GF-D8 (cell line): ENCODE measurements around the gene LETM1.

Experiments used
- DNase-seq: peaks from one replicate; lab custom pipeline; 2025; lab: John Stamatoyannopoulos, UW

LETM1 gene

DNA sequence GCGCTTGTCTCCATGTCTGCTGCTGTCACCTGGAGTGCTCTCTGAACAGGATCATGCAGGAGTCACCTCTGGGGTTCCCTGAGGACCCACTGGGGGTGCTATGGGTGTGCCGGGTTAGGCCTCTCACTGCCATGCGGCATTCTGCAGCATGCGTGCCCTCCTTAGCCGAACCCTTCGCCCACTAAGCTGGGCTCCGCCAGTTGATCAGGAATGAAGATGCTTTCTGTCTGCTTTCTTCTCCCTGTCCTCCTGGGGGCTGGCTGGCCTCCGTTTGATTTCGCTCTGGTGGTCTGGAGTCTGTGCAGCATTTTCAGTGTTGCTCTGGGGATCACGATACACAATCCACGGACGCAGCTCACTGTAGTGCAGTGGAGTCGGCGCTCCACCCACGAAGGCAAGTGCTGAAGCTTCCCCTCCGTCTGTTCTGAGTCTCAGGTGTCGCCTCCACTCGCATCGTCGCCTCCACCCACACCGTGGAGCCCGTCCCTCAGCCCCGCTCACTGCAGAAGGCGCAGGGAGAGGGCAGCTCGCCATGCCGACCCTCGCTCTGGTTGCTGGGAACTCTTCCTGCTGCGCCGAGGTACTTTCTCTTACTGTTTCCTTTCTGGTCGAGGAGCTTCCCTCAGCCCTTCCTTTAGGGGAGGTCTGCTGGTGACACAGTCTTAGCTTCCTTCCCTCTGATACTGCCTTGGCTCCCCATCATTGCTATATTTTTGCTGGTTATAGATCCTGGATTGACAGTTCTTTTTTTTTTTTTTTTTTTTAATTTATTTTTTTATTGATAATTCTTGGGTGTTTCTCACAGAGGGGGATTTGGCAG lies 29.2 kb downstream of the LETM1 start:
- no peak for DNase-seq

DNA sequence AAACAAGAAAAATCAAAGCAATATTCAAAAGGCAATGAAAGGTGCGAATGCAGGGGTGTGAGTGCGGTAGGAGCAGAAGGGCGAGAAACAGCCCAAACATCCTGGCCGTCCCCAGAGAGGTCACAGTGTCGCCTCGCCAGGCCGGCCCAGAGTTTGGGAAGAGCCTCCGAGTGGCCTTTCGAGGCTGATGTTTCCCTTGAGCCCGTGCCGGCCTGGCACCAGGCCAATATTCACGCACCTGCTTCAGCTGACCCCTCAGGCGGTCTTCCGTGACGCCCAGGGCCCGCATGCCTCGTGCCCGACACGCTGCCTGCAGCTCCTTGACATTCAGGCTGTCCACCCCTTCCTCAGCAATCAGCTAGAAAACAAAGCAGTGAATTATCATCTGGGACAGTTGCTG lies 30.6 kb downstream of the LETM1 start:
- no peak for DNase-seq

DNA sequence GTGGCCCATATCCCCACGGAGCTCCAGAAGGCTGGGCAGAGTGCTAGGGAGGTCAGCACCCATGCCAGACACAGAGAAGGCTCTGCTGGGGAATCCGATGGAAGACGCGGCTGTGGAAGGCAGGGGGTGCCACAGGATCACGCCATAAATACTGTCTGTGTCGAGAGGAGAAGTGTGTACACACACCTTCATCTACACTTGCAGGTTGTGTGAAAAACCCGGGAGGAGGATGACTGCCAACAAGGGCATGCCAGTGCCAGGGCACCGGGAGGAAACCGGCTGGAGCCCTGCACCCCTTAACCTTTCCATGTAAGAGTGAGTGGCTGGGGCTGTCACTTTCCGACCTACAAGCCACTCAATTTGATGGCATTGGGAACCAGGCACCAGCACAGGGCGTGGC lies 31.2 kb downstream of the LETM1 start:
- DNase-seq = no peak

DNA sequence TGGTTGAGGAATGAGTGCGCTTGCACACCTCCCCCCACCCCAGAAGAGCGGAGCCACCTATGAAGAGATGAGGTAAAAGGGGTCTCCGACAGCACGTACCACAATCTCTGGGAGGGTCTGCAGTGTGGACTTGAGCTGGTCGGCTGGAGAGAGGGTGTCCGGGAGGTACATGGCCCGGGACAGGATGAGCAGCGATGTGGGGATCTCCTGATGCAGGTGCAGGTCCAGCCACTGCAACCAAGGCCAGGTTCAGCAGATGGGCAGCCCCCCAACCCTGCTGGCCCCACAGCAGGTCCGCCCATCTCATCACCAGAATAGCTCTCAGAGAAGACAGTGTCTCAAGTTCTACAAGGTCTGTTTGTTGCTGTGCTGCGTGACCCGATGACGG lies 32.4 kb downstream of the LETM1 start:
- DNase-seq = no peak

DNA sequence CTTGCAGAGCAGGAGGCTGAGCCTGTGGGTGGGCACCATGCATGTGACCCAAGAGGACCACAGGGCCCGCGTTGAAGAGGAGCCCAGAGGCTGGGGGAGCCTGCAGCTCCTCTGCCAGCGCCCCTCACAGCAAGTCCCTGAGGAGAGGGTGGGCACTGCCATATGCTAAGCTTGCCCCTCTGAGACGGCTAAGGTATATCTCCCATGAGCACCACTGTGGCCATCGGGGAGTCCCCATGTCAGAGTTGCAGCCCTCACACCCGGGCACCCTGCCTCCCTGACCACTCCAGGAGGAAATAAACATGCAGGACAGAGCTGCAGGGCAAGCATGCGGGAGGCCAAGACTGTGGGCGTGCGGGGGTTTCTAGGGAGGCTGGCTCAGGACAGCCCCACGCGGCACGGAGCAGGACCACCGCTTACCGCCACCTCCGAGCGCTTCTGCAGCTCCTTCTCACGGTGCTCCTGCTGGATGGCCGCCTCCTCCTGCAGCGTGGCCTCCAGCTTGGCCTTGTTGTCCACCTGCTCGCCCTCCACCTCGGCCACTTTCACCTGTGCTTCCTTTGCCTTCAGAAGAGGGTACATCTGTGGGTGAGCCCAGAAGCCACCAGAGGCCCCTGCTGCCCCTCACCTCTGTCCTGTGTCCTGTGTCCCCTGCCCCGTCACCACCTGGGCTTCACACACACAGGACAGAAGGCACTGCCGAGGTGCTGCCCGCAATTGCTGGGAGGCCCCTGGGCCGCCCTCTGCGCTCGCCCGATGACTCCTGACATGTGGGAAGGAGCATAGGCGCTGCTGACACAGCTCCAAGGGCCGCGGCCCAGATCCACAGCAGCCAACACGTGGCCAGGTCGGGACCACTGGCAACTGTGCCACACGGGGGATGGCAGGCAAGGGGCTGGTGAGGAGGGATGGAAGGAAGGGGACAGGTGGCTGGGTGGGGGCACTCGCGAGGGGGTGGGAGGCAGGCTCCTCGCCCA lies 33.1 kb downstream of the LETM1 start:
- DNase-seq = no peak

DNA sequence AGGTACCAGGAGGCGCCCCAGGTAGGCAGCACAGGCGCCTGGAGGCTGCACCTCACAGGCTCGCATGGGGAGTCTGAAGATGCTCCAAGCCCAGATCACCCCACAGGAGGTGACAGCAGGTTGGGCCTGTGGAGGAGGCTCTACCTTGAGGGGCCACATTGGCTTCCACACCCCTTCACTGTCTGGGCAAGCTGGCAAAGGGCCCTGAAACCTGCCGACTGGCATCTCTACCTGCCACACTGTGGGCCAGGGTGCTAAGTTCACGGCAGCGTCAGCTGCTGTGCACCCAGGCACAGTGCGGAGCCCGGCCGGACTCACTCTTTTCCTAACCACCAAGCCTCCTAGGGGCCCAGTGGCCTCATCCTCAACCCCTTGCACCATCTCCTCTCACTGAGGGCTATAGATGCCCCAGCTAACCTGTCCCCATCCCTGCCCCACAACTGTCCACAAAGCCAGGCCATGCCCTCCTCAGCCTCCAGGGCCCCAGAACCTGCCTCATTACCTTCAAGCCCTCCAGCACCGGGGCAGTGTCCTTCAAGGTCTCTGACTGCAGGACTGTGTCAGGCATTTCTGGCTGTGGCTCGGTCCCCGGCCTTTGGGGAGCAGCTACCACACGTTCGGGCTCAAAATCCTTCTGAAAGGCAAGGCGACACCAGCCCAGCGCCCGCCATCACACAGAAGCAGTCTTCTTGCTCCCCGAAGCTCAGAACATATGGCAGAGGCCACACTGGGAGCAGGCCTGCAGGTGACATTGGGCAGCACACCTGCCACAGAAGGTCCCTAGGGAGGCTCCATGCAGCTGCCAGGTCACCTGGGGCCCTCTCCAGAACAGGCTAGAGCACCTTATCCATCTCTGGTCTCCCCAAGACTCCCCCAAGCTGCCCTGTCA lies 34.0 kb downstream of the LETM1 start:
- DNase-seq = no peak

DNA sequence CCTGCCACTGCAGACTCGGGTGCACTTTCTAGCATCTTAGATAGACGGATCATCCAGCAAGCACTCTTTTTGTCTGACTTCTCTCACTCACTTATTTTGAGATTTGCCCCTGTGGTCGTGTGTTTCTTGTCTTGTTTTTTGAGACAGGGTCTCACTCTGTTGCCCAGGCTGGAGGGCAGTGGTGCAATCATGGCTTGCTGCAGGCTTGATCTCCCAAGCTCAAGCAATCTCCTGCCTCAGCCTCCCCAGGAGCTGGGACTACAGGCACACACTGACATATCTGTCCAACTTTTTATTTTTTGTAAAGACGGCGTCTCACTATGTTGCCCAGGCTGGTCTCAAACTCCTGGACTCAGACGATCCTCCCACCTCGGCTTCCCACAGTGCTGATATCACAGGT lies 36.1 kb downstream of the LETM1 start:
- DNase-seq = no peak

DNA sequence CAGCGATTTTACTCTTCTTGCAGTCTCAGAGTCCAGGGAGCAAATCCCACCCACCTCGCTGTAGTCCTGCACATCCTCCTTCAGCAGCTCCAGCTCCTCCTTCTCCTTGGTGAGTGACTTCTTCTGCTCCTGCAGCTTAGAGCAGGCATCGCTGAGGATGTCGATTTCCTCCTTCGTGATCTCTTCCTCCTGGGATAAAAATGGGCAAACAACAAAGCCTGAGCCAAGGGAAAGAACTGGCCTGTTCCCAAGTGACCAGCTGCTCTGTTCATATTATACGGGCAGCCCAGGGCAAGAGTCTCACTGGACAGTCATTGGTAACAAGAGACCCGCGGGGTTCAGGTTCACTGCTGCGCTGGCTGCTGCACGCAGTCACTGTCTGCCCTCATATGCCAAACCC lies 36.7 kb downstream of the LETM1 start:
- DNase-seq = no peak

DNA sequence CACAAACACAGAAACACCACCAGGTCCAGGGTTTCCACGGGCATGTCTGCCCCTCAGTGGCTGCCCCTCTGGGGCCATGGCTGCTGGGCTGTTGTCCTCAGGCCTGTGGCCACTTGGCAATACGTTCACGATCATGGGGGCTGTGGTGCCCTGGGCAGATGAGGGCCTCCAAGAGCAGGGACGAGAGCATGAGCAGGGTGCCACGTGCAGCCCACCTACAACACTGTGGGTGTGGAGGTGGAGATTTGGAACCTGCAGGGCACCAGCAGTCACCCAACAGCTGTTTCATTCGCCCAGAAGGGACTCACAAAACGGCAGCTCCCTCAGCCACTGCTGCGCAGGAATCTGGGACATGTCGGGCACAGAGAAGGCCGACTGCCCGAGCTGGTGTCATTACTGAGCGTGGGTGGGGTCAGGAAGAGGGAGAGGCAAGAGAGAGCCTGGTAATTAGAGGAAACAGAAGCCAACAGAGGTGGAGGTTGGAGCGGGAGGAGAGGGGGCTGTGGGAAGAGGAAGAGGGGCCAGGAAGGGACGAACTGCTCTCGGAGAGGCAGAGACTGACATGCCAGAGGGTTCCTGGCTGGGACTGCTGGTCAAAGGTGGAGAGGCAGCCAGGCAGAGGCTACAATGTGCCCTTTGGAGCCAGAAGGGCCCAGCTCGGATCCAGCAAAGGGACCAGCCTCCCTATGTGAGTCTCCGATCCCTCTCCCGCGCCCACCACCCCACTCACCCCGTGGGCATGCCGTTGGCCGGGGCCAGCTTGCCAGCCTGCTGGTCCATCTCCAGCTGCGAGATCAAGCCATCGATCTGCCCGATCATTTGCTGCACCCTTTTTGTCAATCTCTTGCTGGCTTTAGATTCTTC lies 39.7 kb downstream of the LETM1 start:
- DNase-seq = no peak

DNA sequence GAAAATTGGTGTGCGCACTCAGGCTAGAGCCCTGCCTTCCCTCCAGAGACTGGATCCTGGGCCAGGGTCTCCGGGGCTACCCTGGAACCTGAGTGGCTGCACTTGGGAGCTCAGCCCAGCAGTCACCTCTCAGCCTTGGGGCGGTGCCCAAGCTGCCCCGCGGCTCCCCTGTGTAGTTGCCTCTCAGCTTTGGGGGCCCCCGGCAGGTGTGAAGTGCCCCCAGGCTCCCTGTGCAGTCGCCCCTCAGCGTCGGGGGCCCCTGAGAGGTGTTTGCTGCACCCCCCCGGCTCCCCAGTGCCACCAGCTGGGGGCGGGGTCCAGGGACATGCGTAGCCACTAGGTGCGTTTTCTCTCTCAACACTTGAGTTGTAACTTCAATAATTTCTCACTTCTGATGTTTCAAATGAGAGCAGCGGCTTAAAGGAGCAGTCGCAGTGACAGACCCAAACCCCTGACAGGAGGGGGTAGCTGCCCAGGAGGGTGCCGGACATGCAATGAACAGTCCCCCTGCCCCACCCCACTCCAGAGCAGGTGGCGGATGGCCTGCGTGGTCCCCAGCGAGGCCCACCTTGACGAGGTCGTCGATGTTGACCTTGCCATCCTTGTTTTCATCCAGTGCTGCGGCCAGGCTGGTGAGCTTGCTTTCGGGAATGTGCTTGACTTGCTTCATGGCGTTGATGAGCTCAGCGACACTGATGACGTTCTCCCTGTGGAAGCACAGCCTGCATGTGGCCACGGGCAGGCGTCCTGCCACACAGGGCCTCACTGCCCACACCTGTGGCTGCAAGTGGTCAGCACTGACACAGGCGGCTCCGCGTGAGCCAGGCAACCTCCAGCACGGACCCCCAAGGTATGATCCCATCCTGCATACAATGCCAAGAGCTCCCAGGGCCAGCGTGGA lies 40.6 kb downstream of the LETM1 start:
- DNase-seq = no peak

DNA sequence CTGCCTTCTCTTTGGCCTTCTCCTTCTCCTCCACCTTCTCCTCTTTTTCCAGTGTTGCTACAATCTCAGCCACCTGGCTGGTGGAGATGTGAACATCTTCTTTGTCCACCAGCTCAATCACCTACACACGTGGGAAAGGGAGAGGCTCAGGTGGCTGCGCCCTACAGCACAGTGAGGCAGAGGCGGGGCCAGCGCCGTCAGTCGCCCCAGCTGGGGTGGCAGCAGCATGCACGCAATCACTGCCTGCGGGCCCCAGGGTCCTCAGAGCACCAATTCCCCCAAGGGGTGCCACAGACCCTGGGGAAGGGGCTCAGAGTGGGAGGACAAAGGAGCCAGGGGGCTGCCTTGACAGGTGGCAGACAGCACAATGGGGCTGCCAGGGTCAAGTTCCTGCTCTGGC lies 41.5 kb downstream of the LETM1 start:
- DNase-seq = no peak

DNA sequence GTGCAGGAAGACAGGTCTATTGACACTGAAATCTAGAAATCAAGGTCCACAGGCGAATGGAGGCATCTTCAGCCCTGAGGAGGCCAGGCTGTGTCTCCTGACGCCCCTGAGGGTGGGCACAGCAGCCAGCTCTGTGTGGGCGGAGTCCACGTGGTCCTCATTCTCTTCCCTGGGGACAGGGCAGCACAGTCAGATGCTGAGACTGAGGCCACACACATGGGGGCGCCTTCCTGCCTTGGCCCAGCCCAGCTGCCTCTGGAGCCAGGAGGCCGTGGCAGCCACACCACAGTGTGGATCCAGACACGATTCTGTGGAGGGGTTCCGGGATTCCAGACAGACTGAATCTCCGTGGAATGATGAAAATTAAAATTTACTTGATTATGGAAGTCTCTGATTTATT lies 42.0 kb downstream of the LETM1 start:
- DNase-seq = no peak

DNA sequence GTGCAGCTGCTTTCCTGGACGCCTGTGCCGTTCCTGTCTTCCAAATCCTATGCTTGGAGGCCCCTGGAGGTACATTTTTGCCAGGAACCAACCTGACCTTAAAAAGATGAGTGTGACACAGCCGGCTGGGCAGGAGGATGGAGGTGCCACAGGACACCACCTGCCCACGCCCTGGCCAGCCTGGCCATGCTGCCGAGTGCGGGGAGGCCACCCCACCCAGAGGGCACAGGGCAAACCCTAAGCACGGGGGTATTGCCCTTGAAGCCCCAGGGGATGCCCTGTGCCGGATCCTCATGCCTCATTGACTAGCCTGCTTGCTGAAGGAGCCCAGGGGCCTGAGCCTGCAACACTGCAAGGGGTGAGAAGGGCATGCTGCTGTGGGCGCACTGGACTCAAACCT lies 42.7 kb downstream of the LETM1 start:
- no peak for DNase-seq

DNA sequence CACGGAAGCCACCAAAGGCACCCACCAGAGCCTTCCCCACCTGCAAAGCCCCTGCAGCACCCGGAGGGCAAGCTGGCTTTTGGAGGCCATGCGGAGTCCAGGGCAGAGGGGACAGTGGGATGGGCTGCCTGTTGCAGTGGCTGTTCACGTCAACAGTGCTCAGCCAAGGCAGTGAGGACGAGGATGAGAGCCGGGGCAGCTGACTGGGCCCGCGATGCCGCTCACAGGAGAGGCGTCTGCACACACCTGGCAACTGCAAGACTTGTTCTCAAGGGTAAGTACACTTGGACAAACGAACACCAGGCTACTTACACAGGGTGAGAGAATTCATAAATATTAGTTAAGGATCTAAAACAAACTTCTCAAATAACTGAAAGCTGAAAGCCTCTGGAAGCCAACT lies 43.2 kb downstream of the LETM1 start:
- DNase-seq = no peak

DNA sequence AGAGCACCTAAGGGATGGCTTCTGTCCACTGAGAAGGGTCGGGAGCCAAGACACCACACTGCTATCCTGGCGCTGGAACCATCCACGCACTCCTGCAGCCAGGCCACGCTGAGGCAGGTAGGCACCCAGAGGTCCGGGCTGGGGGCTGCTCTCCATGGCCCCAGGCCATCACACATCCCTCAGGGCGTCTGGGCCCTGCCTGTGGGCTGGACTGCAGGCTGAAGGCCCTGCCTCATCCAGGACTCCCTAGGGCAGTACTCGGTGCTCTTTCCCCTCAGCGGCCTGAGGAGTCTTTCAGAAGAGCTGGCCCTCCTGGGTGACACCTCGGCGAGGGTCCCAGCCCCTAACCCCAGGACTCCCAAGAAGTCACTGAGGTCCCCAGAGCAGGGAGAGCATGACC lies 45.2 kb downstream of the LETM1 start:
- DNase-seq = no peak

DNA sequence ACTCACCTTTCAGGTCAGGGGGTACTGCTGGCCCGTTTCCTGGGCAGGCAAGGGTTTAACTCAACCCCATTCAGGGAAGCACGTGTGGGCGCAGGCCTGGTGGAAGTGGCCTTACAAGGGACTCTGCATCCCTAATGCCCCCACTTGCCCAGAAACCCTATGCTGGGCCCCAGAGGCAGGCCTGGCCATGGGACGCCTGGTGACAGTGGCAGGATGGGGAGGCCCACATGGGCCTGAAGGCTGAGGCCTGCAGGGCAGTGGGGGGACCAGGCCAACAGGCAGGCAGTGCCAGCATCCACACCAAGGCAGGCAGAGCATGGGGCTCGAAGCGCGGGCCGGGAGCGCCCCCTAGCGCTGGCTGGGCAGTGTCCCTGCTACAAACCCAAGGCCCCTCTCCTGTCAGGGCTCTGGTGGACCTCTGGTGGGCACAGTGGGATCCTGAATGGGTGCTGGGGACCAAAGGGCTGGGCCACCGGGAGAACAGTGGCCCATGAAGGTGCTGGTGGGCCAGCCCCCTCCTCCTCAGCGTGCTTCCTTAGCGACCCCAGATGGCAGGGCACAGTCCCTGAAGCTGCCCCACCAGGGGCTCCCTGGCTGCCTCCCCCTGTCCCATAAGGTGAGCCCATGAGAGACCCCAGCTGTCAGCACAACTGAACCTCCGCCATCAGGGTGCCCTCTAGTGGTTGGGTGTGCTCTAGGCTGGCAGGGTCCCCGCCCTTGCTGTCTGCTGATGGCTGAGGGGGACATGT lies 46.0 kb downstream of the LETM1 start:
- DNase-seq = peak; percentile 6

DNA sequence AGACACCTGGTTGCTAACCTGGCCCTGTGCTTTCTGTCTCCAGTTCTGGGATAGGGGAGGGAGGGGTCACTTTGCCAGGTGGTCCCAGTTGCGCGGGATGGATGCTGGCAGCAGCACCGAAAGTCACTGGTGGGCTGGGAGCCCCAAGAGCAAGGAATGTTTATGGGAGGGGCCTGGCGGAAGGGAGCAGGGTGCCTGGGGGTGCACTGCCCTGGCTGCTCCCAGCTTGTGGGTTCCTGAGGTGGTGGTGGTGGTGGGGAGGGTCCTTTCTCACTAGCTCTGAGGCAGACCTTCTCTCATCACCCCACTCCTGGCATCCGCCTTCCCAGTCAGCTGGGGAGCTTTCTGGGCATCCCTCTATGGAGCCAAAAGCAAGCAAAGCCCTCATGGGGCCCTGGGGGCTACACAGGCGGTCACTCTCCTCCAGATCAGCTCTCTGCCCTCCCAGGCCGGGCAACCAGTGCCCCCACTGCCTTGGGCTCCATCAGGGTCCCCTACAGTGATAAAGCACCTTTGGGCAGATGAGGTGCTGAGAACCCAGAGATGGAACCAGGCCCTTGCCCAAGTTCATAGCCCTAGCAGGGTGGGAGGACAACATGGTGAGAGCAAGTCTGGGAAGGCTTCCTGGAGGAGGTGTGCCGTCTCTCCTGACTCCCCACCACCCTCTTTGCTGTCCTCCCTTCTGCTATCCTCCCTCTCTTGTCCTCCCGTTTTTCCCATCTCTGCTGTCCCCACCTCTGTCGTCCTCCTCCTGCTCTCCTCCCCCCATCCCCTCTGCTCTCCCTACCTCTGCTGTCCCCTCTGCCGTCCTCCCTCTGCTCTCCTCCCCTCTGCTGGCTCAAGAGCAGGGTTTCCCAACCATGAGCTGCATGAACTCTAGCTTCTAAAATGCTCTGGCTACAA lies 46.9 kb downstream of the LETM1 start:
- DNase-seq = no peak

DNA sequence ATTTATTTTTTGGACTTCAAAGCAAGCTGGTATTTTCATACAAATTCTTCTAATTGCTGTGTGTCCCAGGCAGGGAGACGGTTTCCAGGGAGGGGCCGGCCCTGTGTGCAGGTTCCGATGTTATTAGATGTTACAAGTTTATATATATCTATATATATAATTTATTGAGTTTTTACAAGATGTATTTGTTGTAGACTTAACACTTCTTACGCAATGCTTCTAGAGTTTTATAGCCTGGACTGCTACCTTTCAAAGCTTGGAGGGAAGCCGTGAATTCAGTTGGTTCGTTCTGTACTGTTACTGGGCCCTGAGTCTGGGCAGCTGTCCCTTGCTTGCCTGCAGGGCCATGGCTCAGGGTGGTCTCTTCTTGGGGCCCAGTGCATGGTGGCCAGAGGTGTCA lies 47.6 kb downstream of the LETM1 start:
- DNase-seq = no peak
